GM12878 (cell line): ENCODE measurements around the gene TMEM50B. TPM values are rescaled to one million over a fixed set of nuclear protein-coding genes. Genes with fewer than 3 reads are reported as not detected.

Source experiments
- ATAC-seq: fragments of 200-7000 bp; cut with Tn5 transposase; 3 replicates; pipeline ENCODE4 v1.9.1; 2020; ENCODE audit warnings: mild to moderate bottlenecking, moderate library complexity
- BruUV-seq: library from RNA; stranded (reverse); fragments of 400-500 nt; replicated peaks from 2 replicates; lab custom pipeline; 2021; lab: Mats Ljungman, UMichigan
- CTCF ChIA-PET: fragments of 300-600 bp; sonication (Branson Sonifier 250); formaldehyde crosslinking; extraction: SDS; loops from one replicate; lab custom pipeline; 2021; ENCODE audit warnings: inconsistent platforms; lab: Yijun Ruan, JAX
- POLR2A ChIA-PET: fragments of 350-600 bp; formaldehyde crosslinking; extraction: SDS; loops from one replicate; lab custom pipeline; 2021; ENCODE audit warnings: inconsistent platforms; lab: Charles Lee
- RAD21 ChIA-PET: fragments of 300-600 bp; sonication (Branson Sonifier 250); formaldehyde crosslinking; loops from one replicate; lab custom pipeline; 2023; ENCODE audit warnings: antibody characterized with exemption; ENCODE audit not compliant: unreplicated experiment; lab: Charles Lee
- SMC1A ChIA-PET: fragments of 300-600 bp; sonication (Branson Sonifier 250); formaldehyde crosslinking; loops from one replicate; lab custom pipeline; 2023; ENCODE audit not compliant: unreplicated experiment, uncharacterized antibody; lab: Charles Lee
- DNase-seq: peaks from one replicate; pipeline ENCODE4 v3.0.0-alpha.2; 2011; ENCODE audit warnings: low read depth, low spot score
- FAIRE-seq: peaks from 3 replicates; lab custom pipeline; 2011; peaks lifted over from hg19 to GRCh38; lab: Jason Lieb, UNC
- H2AFZ ChIP-seq: 2 replicates; pipeline ENCODE4 v1.6.0; 2011; ENCODE audit warnings: low read depth, low read length, control low read depth; ENCODE audit not compliant: control insufficient read depth
- H3K27ac ChIP-seq: 2 replicates; pipeline ENCODE4 v1.5.1; 2011; ENCODE audit warnings: control low read depth; ENCODE audit not compliant: control insufficient read depth, insufficient read depth
- H3K27me3 ChIP-seq, 2 experiments: replicated peaks in 1 of 2; 2 replicates each; pipeline versions ENCODE4 v1.6.0 to v1.6.1; 2011; ENCODE audit warnings: low read length in 1 of 2; ENCODE audit not compliant: control insufficient read depth in 2 of 2, insufficient read depth in 2 of 2
- H3K36me3 ChIP-seq, 2 experiments: 2 replicates each; pipeline ENCODE4 v1.5.1; 2011; ENCODE audit warnings: low read length in 1 of 2; ENCODE audit not compliant: control insufficient read depth in 2 of 2, insufficient read depth in 2 of 2
- H3K4me1 ChIP-seq: 2 replicates; pipeline ENCODE4 v1.6.1; 2011; ENCODE audit warnings: mild to moderate bottlenecking, low read length, moderate library complexity, mixed read lengths; ENCODE audit not compliant: control insufficient read depth, insufficient read depth
- H3K4me2 ChIP-seq: 2 replicates; pipeline ENCODE4 v1.6.0; 2011; ENCODE audit warnings: control low read depth; ENCODE audit not compliant: control insufficient read depth, insufficient read depth
- H3K4me3 ChIP-seq: fragments of 200-600 bp; sonication (generic); 2 replicates; pipeline ENCODE4 v1.5.1; 2016
- H3K79me2 ChIP-seq: 2 replicates; pipeline ENCODE4 v1.6.0; 2011; ENCODE audit warnings: low read length; ENCODE audit not compliant: control insufficient read depth, insufficient read depth
- H3K9ac ChIP-seq: 2 replicates; pipeline ENCODE4 v1.8.0; 2011; ENCODE audit warnings: low read length, control low read depth, mixed read lengths; ENCODE audit not compliant: control insufficient read depth, insufficient read depth
- H3K9me3 ChIP-seq: replicated peaks from 3 replicates; pipeline ENCODE4 v1.5.1; 2011; ENCODE audit warnings: mild to moderate bottlenecking, low read length; ENCODE audit not compliant: control insufficient read depth, insufficient read depth
- H4K20me1 ChIP-seq: 2 replicates; pipeline ENCODE4 v1.6.0; 2011; ENCODE audit not compliant: control insufficient read depth, insufficient read depth
- ATF2 ChIP-seq: IDR thresholded peaks from 2 replicates; pipeline ENCODE4 v1.6.1; 2012; ENCODE audit warnings: low read length, inconsistent platforms
- BHLHE40 ChIP-seq, 2 experiments: fragments of 450-650 bp in 1 of 2; IDR thresholded peaks; 2 replicates each; pipeline ENCODE4 v1.6.1; 2011 to 2017; ENCODE audit warnings: low read depth in 2 of 2, borderline replicate concordance in 1 of 2, improper control_type of control experiment in 1 of 2, low read length in 1 of 2, mild to moderate bottlenecking in 1 of 2
- BMI1 ChIP-seq: fragments of 450-650 bp; IDR thresholded peaks from 2 replicates; pipeline ENCODE4 v1.6.1; 2016; ENCODE audit warnings: mild to moderate bottlenecking, moderate library complexity, borderline replicate concordance
- DPF2 ChIP-seq: fragments of 450-650 bp; IDR thresholded peaks from 2 replicates; pipeline ENCODE4 v1.6.1; 2017; ENCODE audit warnings: mild to moderate bottlenecking
- FOS ChIP-seq: IDR thresholded peaks from 3 replicates; pipeline ENCODE4 v1.6.1; 2011; ENCODE audit warnings: borderline replicate concordance; ENCODE audit not compliant: insufficient read length; ENCODE audit errors: extremely low read depth
- HCFC1 ChIP-seq: fragments of 150-350 bp; IDR thresholded peaks from 2 replicates; pipeline ENCODE4 v1.6.1; 2014; ENCODE audit warnings: low read length
- IKZF2 ChIP-seq, 2 experiments: fragments of 450-650 bp; IDR thresholded peaks; 2 replicates each; pipeline ENCODE4 v1.6.1; 2017; ENCODE audit warnings: mild to moderate bottlenecking in 2 of 2, moderate library complexity in 2 of 2
- IRF4 ChIP-seq: IDR thresholded peaks from 2 replicates; pipeline ENCODE4 v1.6.1; 2011; ENCODE audit warnings: low read depth, low read length
- JUND ChIP-seq: IDR thresholded peaks from 2 replicates; pipeline ENCODE4 v1.6.1; 2012; ENCODE audit warnings: low read depth, mild to moderate bottlenecking, low read length, improper control_type of control experiment, moderate library complexity
- NR2C1 ChIP-seq: fragments of 450-650 bp; IDR thresholded peaks from 2 replicates; pipeline ENCODE4 v1.6.1; 2017; ENCODE audit warnings: antibody characterized with exemption, mild to moderate bottlenecking, moderate library complexity
- NR2C2 ChIP-seq: IDR thresholded peaks from 2 replicates; pipeline ENCODE4 v1.6.1; 2011; ENCODE audit warnings: borderline replicate concordance, low read depth; ENCODE audit not compliant: control insufficient read depth, insufficient read length
- PAX5 ChIP-seq: IDR thresholded peaks from 2 replicates; pipeline ENCODE4 v1.6.1; 2011; ENCODE audit warnings: low read depth, low read length, borderline replicate concordance
- SMAD1 ChIP-seq: fragments of 450-650 bp; IDR thresholded peaks from 2 replicates; pipeline ENCODE4 v1.6.1; 2018; ENCODE audit warnings: mild to moderate bottlenecking, low read depth; ENCODE audit not compliant: partially characterized antibody
- SMARCA5 ChIP-seq: fragments of 450-650 bp; IDR thresholded peaks from 2 replicates; pipeline ENCODE4 v1.6.1; 2017; ENCODE audit warnings: mild to moderate bottlenecking
- TCF3 ChIP-seq: IDR thresholded peaks from 2 replicates; pipeline ENCODE4 v1.6.1; 2012; ENCODE audit warnings: low read depth, mild to moderate bottlenecking, low read length, borderline replicate concordance; ENCODE audit not compliant: insufficient read depth
- ZNF24 ChIP-seq: fragments of 450-650 bp; IDR thresholded peaks from 2 replicates; pipeline ENCODE4 v1.6.1; 2017; ENCODE audit warnings: antibody characterized with exemption, mild to moderate bottlenecking
- ZNF622 ChIP-seq: fragments of 450-650 bp; IDR thresholded peaks from 2 replicates; pipeline ENCODE4 v1.6.1; 2017; ENCODE audit warnings: mild to moderate bottlenecking, inconsistent platforms
- WGBS: methylation state at CpG from one replicate; pipeline ENCODE4 v1.1.6; 2016; ENCODE audit warnings: low lambda C conversion rate; ENCODE audit not compliant: insufficient replicate concordance, insufficient coverage; ENCODE audit errors: missing lambda C conversion rate; 5-methylcytosine and 5-hydroxymethylcytosine counted together
- in situ Hi-C: fragments of 300-500 bp; cut with MboI; formaldehyde crosslinking; loops from 9 replicates; pipeline ENCODE4 v1.14.3; 2018; ENCODE audit warnings: mixed read lengths
- intact Hi-C: fragments of 100-400 bp; cut with micrococcal nuclease; formaldehyde crosslinking; loops from one replicate; pipeline ENCODE4 v1.14.2; 2022; ENCODE audit not compliant: unreplicated experiment
- polyA plus RNA-seq, 11 experiments: library from polyadenylated mRNA; depleted of rRNA in 4 of 11; unstranded in 6 of 11; stranded (reverse) in 5 of 11; fragments of >200 nt; fragmentation: Nextera tagmentation in 4 of 11; fragmentation: Illumina TruSeq in 1 of 11; extraction: Ambion mirVana in 4 of 11; extraction: Trizol in 1 of 11; gene quantifications; 1 replicate in 1 of 11; 2 replicates in 10 of 11; pipeline versions ENCODE4 v1.2.1 to v1.2.3, GENCODE V29; 2011 to 2016; ENCODE audit warnings: inconsistent platforms in 2 of 11, missing spikeins in 2 of 11, low read depth in 1 of 11
- total RNA-seq, 4 experiments: library from RNA; depleted of rRNA in 3 of 4; stranded (reverse); fragments of >200 nt in 3 of 4; fragmentation: Illumina TruSeq in 1 of 4; extraction: Trizol in 1 of 4; gene quantifications; 2 replicates each; pipeline versions ENCODE4 v1.2.1 to v1.2.3, GENCODE V29; 2013 to 2021

TMEM50B gene
- total and polyA plus RNA-seq, 10 of the 15 experiments (the other 5 are each of a cell fraction or from before 2014, with no cell fraction given): 12.1 to 42.1 (median 18.2) TPM

GRCh38 chr21:33505833-33506232 lies 26.1 kb upstream of the TMEM50B start:
- Histone ChIP-seq H3K36me3 (peaks cover 0 to 20% of the 10 kb centered on the region in 2 experiments), H3K4me1 (no peaks in the 10 kb centered on the region), H3K4me3 (no peak overlapping the region), H3K27ac (no peak overlapping the region), H2AFZ (no peak overlapping the region), H3K79me2 (no peaks in the 10 kb centered on the region), H3K4me2 (no peak overlapping the region), H3K27me3 (no peaks in the 10 kb centered on the region), H4K20me1 (no peaks in the 10 kb centered on the region), H3K9me3 (no peaks in the 10 kb centered on the region; the same call in 2 of the 3 replicates), H3K9ac (no peak overlapping the region)
- no peak for DNase-seq
- TF ChIP-seq FOS (no peak), BMI1 (no peak), DPF2 (no peak), BHLHE40 (IDR thresholded peaks at IDR 0.05; ENCODE audit: borderline replicate concordance in 1 of 2, low read depth in 2 of 2, low read length in 1 of 2) (no peak), SMARCA5 (no peak), NR2C2 (no peak), IRF4 (no peak), HCFC1 (no peak), ZNF622 (no peak), PAX5 (no peak), TCF3 (no peak), NR2C1 (no peak), SMAD1 (no peak), IKZF2 (IDR thresholded peaks at IDR 0.05) (no peak), ZNF24 (no peak), JUND (no peak), ATF2 (no peak)
- RAD21 ChIA-PET: no interaction called here
- CTCF ChIA-PET: interaction anchor here (0.6 to 1.4 kb wide), 2 partner anchors 15 to 19 kb away, joined by 3 read pairs; no protein-coding TSS in a partner anchor
- 91% methylated on average over 8 of the region's 8 CpGs for WGBS
- intact Hi-C loops: no loop called here
- BruUV-seq: no TSS peak
- SMC1A ChIA-PET: interaction anchor here (1.4 kb wide), 1 partner anchor 60 kb away, joined by 3 read pairs; no protein-coding TSS in a partner anchor
- POLR2A ChIA-PET: interaction anchor here (0.6 kb wide), 1 partner anchor 412 kb away, joined by 4 read pairs; no protein-coding TSS in a partner anchor
- ATAC-seq: no peak
- no peak for FAIRE-seq
- in situ Hi-C loops: no loop called here
